Spleen (tissue), 7 donors: ENCODE results near the gene MRPL17.
A peak's percentile ranks its signal among the peaks of the same experiment; 100 is the strongest.

Experiments used
- CTCF ChIP-seq, 11 experiments: fragments of 200-600 bp in 7 of 11; fragments of 450-650 bp in 4 of 11; sonication (generic) in 4 of 11; IDR thresholded peaks in 8 of 11; conservative IDR thresholded peaks in 3 of 11; 1 replicate in 7 of 11; 2 replicates in 4 of 11; pipeline versions ENCODE4 v1.4.0 to v1.8.0; 2016 to 2021; ENCODE audit warnings: antibody characterized with exemption in 11 of 11, inconsistent platforms in 4 of 11, mild to moderate bottlenecking in 1 of 11
- POLR2A ChIP-seq, 3 donors: fragments of 450-650 bp; IDR thresholded peaks; one replicate each; pipeline ENCODE4 v1.5.1; 2017; ENCODE audit warnings: antibody characterized with exemption in 3 of 3, mild to moderate bottlenecking in 1 of 3
- POLR2AphosphoS5 ChIP-seq, 3 donors: sonication (generic); formaldehyde crosslinking; IDR thresholded peaks; one replicate each; pipeline ENCODE4 v1.5.1; 2017; ENCODE audit warnings: antibody characterized with exemption in 3 of 3
- donor health status: DM: no; HTN: no; CAD: no; lungs with moderate emphysema.
- donor health status: DM: no; HTN: no; CAD: no.
- donor health status: DM: no; HTN: no; CAD: no.

GRCh38 chr11:6632116-6633073 lies 50.7 kb downstream of the MRPL17 start:
- TF ChIP-seq CTCF (IDR thresholded peaks at IDR 0.05 in 8 of 11, conservative IDR thresholded peaks at IDR 0.05 in 3 of 11) = no peak
- TF ChIP-seq POLR2AphosphoS5 (IDR thresholded peaks at IDR 0.05) = peak in 1 of 3 donors; percentile 23
- TF ChIP-seq POLR2A (IDR thresholded peaks at IDR 0.05) = no peak
